Panc1 (cell line): ENCODE data around the gene CCL15. TPM values are rescaled to one million over a fixed set of nuclear protein-coding genes. Genes with fewer than 3 reads are reported as not detected.

Source experiments
- ATAC-seq: fragments of 200-7000 bp; cut with Tn5 transposase; 2 replicates; pipeline ENCODE4 v1.9.1; 2020; ENCODE audit warnings: mild to moderate bottlenecking, moderate library complexity
- BruUV-seq: library from RNA; stranded (reverse); fragments of 400-500 nt; replicated peaks from 2 replicates; lab custom pipeline; 2021; lab: Mats Ljungman, UMichigan
- CTCF ChIA-PET: fragments of 300-600 bp; sonication (Branson Sonifier 250); formaldehyde crosslinking; loops from one replicate; lab custom pipeline; 2022; ENCODE audit warnings: antibody characterized with exemption; lab: Charles Lee
- POLR2A ChIA-PET: fragments of 300-600 bp; sonication (Branson Sonifier 250); formaldehyde crosslinking; loops from one replicate; lab custom pipeline; 2022; ENCODE audit warnings: antibody characterized with exemption; lab: Charles Lee
- DNase-seq: peaks from one replicate; pipeline ENCODE4 v3.0.0-alpha.2; 2010; ENCODE audit warnings: low read depth, low spot score
- H3K27ac ChIP-seq: 2 replicates; pipeline ENCODE4 v1.5.1; 2011; ENCODE audit warnings: mild to moderate bottlenecking, low read length, inconsistent platforms
- H3K27me3 ChIP-seq: fragments of 200-500 bp; sonication (Bioruptor generic); 2 replicates; pipeline ENCODE4 v1.6.0; 2014; ENCODE audit warnings: low read length, inconsistent platforms; ENCODE audit not compliant: control insufficient read depth, insufficient read depth
- H3K36me3 ChIP-seq: fragments of 200-500 bp; sonication (Bioruptor generic); 2 replicates; pipeline ENCODE4 v1.5.1; 2014; ENCODE audit warnings: inconsistent platforms, mild to moderate bottlenecking, low read length, moderate library complexity; ENCODE audit not compliant: control insufficient read depth, insufficient read depth
- H3K4me1 ChIP-seq: 2 replicates; pipeline ENCODE4 v1.5.1; 2011; ENCODE audit warnings: inconsistent platforms, mild to moderate bottlenecking, low read length, moderate library complexity; ENCODE audit not compliant: control insufficient read depth, insufficient read depth
- H3K4me3 ChIP-seq, 2 experiments: 2 replicates each; pipeline ENCODE4 v1.5.1; 2011 to 2012; ENCODE audit warnings: low read depth in 2 of 2, low read length in 2 of 2, mild to moderate bottlenecking in 2 of 2, inconsistent platforms in 1 of 2, moderate library complexity in 1 of 2
- H3K9me3 ChIP-seq: fragments of 200-500 bp; sonication (Bioruptor generic); 2 replicates; pipeline ENCODE4 v1.5.1; 2014; ENCODE audit warnings: low read depth, mild to moderate bottlenecking, inconsistent platforms, low read length, moderate library complexity; ENCODE audit not compliant: control insufficient read depth, insufficient read depth
- POLR2AphosphoS5 ChIP-seq: IDR thresholded peaks from 2 replicates; pipeline ENCODE4 v1.6.1; 2012; ENCODE audit warnings: mild to moderate bottlenecking, low read depth, low read length, moderate library complexity
- SIN3A ChIP-seq: IDR thresholded peaks from 2 replicates; pipeline ENCODE4 v1.6.1; 2012; ENCODE audit warnings: low read depth, mild to moderate bottlenecking, low read length, moderate library complexity, borderline replicate concordance; ENCODE audit not compliant: insufficient read depth
- TCF7L2 ChIP-seq: IDR thresholded peaks from 2 replicates; pipeline ENCODE4 v1.6.1; 2011; ENCODE audit warnings: mild to moderate bottlenecking, low read depth, low read length, inconsistent platforms
- in situ Hi-C: cut with HindIII; loops from 2 replicates; pipeline ENCODE4 v1.10.0; 2016; ENCODE audit warnings: low sequenced_read_pairs, low pct_unique_long_range_greater_than_20kb
- intact Hi-C: fragments of 100-400 bp; cut with micrococcal nuclease; formaldehyde crosslinking; loops from one replicate; pipeline ENCODE4 v1.10.0; 2022; ENCODE audit not compliant: unreplicated experiment
- total RNA-seq: library from RNA; stranded (reverse); gene quantifications from one replicate; pipeline ENCODE4 v1.2.1, GENCODE V29; 2021; ENCODE audit not compliant: unreplicated experiment
- TF ChIP-seq, protein P1 (sequence below), 2 experiments: IDR thresholded peaks; 2 replicates each; pipeline ENCODE4 v1.6.1; 2011 to 2012; ENCODE audit warnings: low read depth in 2 of 2, control low read depth in 1 of 2, low read length in 1 of 2, mild to moderate bottlenecking in 1 of 2, moderate library complexity in 1 of 2; ENCODE audit not compliant: insufficient read depth in 1 of 2
- TF ChIP-seq, protein P2 (sequence below): fragments of 450-650 bp; IDR thresholded peaks from 2 replicates; pipeline ENCODE4 v1.5.1; 2017; ENCODE audit warnings: mild to moderate bottlenecking

CCL15 gene
- total RNA-seq, 1 experiment from 2014 or later = not detected

DNA sequence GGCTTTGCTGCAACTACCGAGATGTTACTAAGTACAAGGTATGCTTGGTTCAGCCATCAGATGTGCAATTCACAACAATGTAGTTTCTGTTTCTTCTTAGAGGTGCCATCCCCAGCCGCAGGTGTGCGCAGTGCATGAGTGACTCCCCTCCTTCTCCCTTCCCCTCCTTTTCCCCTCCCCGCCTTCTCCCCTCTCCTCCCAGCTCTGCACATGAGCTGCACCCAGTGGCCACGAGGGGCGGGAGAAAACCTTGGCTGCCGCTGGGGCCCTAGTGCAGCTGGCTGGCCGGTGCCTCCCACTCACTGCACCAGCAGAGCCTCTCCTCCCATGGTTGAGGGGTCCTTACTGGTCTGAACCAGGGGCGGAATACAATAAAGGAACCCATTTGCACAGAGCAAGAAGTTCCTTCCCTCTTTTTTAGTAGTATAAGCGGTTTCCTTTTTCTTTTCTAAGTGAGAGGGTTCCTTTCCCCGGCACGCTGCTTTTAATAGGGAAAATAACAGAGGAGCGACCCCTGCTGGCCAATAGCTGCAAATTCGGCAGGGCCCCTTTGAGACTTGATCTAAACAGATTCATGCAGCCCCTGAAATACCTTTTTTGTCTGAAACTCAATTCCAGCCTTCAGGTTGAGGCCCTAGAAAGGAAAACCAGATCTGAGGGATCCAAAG, 7.8 kb upstream of the CCL15 start:
- Histone ChIP-seq H3K4me3 (no peak overlapping the region), H3K4me1 (no peaks in the 10 kb centered on the region), H3K27me3 (peaks cover 6% of the 10 kb centered on the region; the same call in 1 of the 2 replicates), H3K9me3 (no peaks in the 10 kb centered on the region), H3K27ac (no peak overlapping the region), H3K36me3 (no peaks in the 10 kb centered on the region)
- intact Hi-C loops = no loop called here
- CTCF ChIA-PET = interaction anchor here (0.6 to 0.9 kb wide), 2 partner anchors 9 to 33 kb away, joined by 3 to 5 read pairs; no protein-coding TSS in a partner anchor
- BruUV-seq = no TSS peak
- ATAC-seq (no peak), DNase-seq (no peak)
- POLR2A ChIA-PET = no interaction called here
- in situ Hi-C loops = no loop called here
- TF ChIP-seq, protein P1, sequence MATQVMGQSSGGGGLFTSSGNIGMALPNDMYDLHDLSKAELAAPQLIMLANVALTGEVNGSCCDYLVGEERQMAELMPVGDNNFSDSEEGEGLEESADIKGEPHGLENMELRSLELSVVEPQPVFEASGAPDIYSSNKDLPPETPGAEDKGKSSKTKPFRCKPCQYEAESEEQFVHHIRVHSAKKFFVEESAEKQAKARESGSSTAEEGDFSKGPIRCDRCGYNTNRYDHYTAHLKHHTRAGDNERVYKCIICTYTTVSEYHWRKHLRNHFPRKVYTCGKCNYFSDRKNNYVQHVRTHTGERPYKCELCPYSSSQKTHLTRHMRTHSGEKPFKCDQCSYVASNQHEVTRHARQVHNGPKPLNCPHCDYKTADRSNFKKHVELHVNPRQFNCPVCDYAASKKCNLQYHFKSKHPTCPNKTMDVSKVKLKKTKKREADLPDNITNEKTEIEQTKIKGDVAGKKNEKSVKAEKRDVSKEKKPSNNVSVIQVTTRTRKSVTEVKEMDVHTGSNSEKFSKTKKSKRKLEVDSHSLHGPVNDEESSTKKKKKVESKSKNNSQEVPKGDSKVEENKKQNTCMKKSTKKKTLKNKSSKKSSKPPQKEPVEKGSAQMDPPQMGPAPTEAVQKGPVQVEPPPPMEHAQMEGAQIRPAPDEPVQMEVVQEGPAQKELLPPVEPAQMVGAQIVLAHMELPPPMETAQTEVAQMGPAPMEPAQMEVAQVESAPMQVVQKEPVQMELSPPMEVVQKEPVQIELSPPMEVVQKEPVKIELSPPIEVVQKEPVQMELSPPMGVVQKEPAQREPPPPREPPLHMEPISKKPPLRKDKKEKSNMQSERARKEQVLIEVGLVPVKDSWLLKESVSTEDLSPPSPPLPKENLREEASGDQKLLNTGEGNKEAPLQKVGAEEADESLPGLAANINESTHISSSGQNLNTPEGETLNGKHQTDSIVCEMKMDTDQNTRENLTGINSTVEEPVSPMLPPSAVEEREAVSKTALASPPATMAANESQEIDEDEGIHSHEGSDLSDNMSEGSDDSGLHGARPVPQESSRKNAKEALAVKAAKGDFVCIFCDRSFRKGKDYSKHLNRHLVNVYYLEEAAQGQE (IDR thresholded peaks at IDR 0.05; ENCODE audit: insufficient read depth in 1 of 2, low read depth in 2 of 2, low read length in 1 of 2) = no peak
- no peak for TF ChIP-seq TCF7L2
- TF ChIP-seq, protein P2, sequence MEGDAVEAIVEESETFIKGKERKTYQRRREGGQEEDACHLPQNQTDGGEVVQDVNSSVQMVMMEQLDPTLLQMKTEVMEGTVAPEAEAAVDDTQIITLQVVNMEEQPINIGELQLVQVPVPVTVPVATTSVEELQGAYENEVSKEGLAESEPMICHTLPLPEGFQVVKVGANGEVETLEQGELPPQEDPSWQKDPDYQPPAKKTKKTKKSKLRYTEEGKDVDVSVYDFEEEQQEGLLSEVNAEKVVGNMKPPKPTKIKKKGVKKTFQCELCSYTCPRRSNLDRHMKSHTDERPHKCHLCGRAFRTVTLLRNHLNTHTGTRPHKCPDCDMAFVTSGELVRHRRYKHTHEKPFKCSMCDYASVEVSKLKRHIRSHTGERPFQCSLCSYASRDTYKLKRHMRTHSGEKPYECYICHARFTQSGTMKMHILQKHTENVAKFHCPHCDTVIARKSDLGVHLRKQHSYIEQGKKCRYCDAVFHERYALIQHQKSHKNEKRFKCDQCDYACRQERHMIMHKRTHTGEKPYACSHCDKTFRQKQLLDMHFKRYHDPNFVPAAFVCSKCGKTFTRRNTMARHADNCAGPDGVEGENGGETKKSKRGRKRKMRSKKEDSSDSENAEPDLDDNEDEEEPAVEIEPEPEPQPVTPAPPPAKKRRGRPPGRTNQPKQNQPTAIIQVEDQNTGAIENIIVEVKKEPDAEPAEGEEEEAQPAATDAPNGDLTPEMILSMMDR = peak; percentile 73
- TF ChIP-seq SIN3A = no peak
- TF ChIP-seq POLR2AphosphoS5 = no peak

DNA sequence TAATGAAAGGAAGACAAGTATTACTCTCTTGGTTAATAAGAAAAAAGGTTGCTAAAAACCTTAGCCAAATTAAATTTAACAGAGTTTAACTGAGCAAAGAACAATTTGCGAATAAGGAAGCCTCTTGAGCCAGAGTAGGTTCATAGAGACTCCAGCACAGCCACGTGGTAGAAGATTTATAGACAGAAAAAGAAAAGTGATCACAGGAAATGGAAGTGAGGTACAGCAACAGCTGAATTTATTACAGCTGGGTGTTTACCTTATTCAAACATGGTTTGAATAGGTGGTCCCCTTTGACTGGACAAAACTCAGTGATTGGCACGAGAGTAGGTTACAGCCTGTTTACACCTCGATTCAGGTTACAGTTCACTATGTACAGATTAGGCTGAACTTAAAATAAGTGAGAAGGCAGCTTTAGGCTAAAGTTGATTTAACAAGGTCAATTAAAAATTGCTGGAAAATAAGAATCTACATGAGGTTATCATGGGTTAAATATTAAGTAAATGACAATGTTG, 3.3 kb upstream of the CCL15 start:
- Histone ChIP-seq H3K9me3 (no peaks in the 10 kb centered on the region), H3K27ac (no peak overlapping the region), H3K27me3 (no peaks in the 10 kb centered on the region), H3K4me1 (no peaks in the 10 kb centered on the region), H3K4me3 (no peak overlapping the region), H3K36me3 (no peaks in the 10 kb centered on the region)
- DNase-seq (no peak), ATAC-seq (no peak)
- CTCF ChIA-PET = no interaction called here
- in situ Hi-C loops = no loop called here
- no TSS peak for BruUV-seq
- no peak for TF ChIP-seq TCF7L2
- no peak for TF ChIP-seq POLR2AphosphoS5
- TF ChIP-seq, protein P1 (IDR thresholded peaks at IDR 0.05; ENCODE audit: insufficient read depth in 1 of 2, low read depth in 2 of 2, low read length in 1 of 2) = no peak
- TF ChIP-seq, protein P2 = no peak
- POLR2A ChIA-PET = no interaction called here
- intact Hi-C loops = no loop called here
